Measurements from ENCODE around the gene ING5.
A peak's percentile ranks its signal among the peaks of the same experiment; 100 is the strongest.

ING5 gene

DNA sequence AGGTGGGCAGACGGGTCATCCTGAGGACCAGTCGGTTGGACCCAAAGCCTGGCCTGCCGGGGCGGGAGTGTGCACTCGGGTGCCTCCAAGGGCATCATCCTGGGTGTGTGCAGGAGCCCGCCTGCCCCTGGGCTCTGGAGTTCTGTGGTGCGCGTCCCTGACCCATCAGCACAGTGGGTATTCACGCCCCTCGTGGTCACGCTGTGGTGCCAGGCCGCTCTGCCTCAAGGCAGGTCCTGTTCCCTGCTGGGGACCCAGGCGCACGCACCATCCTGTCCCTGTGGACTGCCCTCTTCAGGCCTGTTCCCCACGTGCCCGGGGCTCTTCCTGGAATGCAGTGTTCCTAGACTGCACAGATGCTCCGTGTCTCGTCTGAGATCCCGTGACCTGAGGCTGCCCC, 18.3 kb downstream of the ING5 start:
- no peak for DNase-seq

DNA sequence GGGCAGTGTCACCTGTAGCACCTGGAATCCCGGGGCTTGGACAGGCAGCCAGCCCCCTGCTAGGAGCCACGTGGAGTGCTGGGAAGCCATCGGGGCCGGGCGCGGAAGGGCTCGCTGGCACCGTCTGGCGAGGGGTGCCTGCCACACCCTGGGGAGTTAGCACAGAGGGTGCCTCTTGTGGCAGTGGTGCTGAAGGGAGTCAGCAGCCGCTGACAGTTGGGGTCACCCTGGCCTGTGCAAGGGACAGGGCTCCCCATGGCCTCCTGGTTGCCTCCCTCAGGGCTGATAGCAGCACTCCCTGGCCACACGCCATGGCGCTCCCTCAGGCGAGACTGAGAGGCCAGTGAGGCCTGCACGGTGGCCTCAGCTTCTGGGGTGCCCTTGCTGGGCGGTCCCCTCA, 18.7 kb downstream of the ING5 start:
- no peak for DNase-seq

DNA sequence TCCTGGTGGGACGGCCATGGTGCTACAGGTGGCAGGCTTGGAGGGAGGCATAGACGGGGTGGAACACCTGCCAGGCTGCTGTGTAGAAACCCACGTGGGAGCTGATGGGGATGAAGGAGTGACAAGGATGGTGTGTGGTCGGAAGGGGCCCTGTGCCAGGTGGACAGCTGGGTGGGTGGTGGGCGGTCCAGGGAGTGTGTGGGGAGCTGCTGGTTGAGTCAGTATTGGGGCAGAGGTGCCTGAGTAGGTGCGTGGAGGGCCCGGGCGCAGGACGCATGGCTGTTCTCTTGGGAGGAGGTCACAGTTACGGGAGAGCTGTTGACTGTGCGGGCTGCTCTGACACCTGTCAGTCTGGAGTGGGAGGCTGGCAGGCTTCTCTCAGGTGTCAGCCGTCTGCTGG, 20.0 kb downstream of the ING5 start:
- no peak for DNase-seq

DNA sequence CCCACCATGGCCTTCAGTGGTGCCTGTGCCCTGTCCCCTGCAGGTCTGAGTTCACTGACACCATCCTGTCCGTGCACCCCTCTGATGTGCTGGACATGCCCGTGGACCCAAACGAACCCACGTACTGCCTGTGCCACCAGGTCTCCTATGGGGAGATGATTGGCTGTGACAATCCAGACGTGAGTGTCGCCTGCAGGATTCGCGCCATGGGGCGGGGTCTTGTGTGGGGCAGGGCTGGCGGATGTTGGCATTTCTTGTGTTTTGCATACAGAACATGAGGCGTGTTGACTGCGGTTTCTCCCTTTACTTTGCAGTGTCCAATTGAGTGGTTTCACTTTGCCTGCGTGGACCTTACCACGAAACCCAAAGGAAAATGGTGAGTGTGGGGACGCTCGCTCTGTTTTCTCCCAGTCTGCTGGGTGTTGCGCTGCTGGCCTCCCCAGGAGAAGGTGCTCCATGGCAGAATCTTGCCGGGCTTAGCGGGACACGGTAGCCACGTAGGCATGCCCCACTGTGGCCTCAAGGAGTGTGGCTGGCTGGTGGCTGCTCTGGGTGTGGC, 21.1 kb downstream of the ING5 start:
- no peak for DNase-seq

DNA sequence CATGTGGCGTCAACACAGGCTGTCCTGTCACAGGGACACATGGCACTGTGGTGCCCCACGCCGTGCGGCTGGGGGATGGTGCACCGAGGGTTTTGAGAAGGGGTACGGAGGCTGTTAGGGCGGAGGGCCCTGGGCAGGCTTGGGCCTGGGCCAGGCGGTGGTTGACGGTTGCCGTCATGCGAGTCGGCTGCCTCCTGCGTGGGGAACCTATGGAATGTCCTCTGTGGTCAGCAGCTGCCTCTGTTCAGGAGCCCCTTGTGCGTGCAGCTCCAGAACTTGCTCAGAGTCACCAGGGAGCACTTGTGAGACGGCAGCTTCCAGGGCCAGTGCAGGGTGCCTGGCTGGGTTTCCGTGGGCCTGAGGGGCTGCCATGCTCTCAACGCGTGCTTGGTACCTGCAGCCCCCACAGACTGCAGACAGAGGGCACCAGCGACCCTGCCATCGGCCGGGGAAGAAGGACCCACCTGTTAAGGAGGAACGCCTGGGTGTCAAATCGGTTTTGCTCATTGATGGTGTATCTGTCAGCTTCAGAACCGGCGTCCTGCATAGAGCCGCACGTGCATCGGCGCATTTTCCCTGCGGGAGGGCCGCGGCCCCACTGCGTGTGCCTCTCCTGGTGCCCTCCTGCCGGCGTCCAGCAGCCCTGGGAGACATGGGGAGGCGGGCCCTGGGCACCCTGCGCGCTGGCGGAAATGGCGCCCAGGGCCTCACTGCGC, 22.6 kb downstream of the ING5 start:
- peak; percentile 46 for DNase-seq

DNA sequence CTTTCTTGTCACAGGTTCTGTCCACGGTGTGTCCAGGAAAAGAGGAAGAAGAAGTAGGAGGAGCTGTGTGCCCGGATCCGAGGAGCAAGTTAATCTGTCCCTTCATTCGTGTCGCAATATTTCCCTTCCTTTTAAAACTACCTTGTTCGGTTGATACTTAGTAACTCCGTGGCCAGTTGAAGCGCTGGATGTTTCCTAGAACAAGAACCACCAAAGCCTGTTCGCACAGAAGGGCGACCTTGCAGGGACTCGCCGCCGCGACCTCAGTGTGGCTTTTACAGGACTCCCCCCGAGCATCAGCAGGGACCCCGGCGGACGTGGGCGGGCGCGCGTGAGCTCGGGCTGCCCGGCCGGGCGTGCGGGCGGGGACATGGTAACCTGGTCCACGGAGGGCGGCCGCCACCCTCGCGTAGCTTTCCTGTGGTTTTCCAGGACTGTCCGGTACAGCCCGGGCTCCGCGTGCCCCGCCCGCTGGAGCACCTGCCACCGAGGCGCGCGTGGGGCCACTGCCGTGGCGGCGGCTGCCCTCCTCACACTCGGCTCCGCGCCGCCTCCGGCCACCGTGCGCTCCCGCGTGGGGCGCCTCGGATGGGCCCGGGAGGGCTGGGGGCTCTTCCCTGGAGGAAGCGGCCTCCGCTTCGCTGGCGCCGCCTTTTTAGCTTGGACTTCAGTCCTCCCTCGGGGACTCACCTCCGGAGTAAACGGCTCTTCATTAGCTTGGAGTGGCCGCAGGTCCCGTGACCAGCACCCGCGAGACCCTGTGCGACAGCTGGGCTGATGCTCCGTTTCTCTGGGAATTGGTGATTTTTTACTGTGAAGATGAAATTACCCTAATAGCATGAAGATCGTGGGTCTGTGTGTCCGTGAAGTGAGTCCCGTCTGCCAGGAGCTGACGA, 23.4 kb downstream of the ING5 start:
- no peak for DNase-seq

DNA sequence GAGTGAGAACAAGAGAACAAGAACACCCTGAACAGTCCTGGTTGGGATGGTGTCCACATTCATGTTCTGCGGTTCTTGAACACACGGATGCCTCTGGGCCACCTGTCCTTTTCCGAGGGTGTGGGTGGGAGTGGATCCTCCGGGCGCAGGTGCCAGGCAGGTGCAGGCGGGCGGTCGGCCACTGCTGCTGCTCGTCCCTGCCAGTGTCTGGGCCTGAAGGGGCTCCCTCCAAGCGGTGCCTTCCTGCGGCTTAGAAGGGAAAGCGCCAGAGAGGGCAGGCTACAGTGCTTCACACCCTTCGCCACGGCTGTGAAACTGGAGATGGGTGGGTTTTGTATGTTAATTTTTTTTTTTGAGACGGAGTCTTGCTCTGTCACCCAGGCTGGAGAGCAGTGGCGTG, 24.6 kb downstream of the ING5 start:
- DNase-seq, result no peak

DNA sequence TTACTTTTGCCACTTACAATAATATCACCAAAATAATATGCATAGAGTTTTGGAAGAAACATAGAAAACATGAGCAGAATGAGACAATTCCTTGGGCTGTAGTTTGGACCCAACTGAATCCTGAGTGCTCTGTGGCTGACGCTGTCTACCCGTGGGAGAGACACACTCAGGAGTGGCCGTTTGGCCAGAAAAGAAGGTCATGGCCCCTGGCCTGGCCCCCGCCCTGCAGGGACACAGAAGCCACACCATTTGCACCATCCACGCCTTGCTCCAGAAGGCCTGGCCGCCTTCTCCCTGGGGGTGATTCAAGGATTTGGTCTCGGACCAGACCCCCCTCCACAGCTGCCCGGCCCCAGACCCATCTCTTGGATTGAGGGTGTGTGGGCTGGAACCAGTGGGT, 26.2 kb downstream of the ING5 start:
- no peak for DNase-seq

DNA sequence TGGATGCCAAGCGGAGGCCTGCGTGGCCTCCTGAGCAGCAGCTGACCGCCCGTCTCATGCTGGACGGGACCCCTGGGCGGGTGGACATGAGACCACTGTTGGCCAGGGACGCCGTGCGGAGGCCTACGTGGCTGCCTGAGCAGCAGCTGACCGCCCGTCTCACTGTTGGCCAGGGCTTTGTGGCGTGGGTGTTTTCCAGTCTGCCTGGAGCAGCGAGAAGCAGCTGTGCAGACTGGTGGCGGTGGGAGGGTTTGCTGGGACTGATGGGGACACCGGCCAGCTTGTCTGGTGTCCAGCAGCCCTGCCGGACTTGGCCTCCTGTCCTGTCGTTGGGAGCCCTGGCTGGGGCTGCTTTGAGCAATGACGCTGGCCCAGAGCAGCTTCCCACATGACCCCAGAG, 26.8 kb downstream of the ING5 start:
- no peak for DNase-seq

DNA sequence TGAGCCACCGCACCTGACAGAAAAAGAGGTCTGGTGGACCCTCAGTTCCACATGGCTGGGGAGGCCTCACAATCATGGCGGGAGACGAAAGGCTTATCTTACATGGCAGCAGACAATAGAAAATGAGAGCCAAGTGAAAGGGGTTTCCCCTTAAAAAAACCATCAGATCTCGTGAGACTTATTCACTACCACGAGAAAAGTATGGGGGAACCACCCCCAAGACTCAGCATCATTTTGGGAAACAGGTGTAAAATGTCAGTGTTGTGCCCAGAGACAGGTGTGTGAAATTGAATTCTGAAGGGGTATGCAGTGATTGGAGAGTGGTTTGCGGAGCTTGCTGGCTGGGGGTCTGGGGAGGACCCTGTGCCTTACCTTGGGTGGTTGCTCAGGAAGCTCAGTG, 28.0 kb downstream of the ING5 start:
- no peak for DNase-seq

DNA sequence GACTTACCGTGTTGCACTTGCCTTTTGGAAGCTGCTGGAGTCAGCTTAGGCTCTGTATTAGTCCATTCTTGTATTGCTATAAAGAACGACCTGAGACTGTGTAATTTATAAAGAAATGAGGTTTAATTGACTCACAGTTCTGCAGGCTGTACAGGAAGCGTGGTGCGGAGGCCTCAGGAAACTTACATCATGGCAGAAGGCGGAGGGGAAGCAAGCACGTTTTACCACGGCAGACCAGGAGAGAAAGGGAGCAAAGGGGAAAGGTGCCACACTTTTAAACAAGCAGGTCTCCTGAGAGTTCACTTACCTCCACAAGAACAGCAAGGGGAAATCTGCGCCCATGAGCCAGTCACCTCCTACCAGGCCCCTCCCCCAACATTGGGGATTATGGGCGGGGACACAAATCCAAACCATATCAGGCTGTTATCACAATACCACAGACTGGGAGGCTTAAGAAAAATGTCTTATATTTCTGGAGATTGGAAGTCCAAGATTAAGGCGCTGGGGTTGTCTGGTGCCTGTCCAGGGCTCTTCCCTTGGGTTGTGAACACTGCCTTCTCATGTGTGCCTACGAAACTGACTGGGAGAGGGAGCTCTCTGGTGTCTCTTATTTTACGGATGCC, 28.9 kb downstream of the ING5 start:
- no peak for DNase-seq

DNA sequence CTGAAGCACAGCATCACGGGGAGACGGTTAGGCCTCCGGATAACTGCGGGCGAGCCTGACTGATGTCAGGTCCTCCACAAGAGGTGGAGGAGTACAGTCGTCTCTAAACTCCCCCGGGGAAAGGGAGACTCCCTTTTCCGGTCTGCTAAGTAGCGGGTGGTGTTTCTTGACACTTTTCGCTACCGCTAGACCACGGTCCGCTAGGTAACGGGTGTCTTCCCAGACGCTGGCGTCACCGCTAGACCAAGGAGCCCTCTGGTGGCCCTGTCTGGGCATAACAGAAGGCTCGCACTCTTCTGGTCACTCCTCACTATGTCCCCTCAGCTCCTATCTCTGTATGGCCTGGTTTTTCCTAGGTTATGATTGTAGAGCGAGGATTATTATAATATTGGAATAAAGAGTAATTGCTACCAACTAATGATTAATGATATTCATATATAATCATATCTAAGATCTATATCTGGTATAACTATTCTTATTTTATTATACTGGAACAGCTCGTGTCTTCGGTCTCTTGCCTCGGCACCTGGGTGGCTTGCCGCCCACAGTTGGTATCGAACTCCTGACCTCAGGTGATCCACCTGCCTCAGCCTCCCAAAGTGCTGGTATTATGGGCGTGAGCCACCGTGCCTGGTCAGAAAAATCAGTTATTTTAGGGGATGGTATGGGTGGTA, 30.8 kb downstream of the ING5 start:
- DNase-seq, result peak; percentile 71

DNA sequence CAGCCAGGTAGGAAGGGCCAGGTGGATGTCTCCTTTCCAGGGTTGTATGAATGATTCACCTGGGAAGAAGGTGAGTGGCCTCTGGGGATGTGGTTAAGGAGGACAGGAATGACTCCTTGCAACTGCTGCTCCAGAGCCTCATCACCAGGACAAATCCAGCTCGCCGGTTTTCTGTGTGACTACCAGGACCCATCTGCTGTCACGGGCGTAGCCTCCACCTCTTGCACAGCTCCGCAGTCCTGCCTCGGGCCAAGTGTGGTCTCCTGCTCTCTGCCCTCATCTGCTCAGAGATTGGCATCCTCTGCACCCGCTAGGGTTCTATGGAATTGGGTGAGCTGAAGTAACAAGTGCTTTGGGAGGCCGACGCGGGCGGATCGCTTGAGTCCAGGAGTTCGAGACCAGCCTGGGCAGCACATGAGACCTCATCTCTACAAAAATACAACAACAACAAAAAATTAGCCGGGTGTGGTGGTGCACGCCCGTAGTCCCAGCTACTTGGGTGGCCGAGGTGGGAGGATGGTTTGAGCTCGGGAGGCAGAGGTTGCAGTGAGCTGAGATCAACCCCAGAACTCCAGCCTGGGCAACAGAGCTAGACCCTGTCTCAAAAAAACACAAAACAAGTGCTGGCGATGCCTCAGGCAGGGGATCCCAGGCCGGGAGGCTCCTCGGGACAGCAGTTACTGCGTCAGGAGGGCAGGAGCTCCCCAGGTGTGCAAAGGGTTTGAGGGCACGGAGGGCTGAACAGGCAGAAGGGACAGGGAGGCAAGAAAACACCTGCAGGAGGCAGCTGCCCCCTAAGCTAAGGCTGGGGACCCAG, 31.8 kb downstream of the ING5 start:
- DNase-seq, result no peak

DNA sequence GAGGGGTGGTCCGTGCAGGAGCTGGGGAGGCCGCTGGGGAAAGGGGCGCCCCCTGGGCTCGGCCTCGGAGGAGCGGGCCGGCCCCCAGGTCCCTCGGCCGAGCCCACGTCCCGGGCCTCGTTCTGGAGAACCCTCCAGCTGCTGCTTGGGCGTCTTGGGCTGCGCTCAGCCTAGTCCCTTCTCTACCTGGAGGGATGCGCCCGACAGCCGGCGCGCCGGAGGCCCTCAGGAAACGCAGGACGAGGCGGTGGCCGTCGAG, 32.3 kb downstream of the ING5 start:
- DNase-seq, result no peak

DNA sequence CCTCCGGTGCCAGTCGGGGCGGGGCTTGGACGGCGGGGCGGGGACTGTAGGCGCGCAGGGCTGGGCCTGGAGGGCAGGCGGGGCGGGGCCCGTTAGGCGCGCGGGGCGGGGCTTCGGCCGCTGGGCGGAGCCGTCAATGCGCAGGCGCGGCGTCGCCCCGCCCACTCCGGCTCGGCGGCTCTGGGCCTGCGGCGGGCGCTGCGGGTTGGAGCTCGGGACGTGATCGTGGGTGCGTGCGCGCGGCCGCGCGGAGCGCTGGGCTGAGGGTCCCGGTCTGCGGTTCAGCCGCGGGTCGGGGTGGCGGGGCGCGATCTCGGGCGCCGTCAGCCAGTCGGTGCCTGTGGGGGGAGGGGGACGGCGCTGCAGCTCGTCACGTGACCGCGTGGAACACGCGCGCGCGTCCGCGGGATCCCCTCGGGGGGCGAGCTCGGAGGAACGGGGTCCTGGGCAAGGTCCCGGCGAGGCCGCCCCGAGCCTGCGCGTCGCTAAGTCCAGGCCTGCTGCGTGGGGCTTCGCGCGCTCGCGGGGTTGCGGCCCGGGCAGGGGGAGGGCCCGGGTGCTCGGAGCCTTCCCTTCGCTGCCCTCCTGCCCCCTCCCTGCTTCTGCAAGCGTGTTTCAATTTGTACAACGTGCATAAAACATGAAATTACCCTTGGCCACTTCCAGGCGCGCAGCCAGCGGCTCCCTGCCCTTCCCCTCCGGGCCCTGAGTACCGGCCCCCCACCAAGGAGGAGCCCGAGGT, 32.8 kb downstream of the ING5 start, which contains the start of gene D2HGDH:
D2HGDH (plus strand) TSS at position 164 of the 742 bp plus-strand sequence. CDS start 595 bp downstream, outside the sequence.
- DNase-seq, result peak; percentile 95

DNA sequence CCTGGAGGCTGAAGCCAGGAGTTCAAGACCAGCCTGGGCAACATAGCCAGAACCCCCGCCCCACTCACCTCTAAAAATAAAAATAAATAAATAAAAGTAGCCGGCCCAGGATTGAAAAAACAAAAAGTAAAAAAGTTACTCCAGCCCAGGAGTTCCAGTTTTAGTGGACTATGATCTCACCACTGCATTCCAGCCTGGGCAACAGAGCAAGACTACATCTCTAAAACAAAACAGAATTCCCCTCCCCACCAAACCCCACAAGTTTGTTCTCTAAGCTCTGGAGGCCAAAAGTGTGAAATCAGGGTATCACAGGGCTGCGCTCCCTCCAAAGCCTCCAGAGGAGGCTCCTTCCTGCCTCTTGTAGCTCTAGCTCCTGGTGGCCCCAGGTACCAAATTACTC, 34.3 kb downstream of the ING5 start:
- DNase-seq, result no peak

DNA sequence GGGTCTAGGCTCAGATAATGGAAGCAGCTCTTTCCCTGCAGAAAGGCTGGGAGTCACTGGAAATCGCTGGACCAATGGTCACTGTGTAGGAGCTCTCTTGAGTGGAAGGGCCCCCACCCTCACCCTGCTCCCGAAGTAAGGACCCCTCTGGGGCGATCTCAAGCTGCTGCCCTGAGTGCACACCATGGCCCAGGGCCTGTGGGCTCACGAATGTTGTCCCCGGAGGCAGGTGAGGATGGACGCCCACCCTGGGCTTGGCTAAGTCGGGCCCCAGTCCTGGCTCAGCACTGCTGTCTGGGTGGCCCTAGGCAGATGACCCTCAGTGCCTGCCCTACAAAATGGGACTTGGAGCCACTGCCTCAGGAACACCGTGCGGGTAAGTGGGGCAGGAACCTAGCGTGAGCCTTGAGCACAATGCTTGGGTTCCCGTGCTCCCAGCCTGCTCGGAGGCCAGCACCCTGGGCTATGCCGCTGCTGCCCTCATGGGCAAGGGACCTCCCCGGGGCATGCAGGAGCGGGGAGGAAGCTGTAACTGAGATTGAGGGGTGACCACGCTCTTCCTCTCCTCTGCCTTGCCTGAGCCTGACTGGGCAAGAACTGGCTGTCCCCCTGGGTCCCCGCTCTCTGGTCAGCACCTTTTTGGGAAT, 36.3 kb downstream of the ING5 start:
- DNase-seq, result no peak

DNA sequence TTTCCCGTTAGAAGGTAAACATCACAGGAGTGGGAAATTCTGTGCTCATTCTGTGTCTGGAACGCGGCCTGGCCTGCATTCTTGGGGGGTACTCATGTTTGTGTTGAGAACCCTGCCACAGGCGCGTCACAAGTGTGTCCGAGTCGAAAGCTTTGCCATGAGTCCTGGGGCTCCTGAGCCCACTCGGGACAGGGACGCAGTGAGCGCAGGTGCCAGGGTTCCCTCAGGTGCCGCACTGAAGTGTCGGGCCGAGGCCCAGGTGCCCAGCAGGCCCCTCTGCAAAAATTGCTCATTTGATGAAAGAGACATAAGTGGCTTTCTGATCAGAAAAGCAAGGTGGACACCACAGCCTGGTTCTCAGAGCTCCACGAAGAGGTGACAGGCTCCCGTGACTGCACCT, 37.3 kb downstream of the ING5 start:
- DNase-seq, result no peak

DNA sequence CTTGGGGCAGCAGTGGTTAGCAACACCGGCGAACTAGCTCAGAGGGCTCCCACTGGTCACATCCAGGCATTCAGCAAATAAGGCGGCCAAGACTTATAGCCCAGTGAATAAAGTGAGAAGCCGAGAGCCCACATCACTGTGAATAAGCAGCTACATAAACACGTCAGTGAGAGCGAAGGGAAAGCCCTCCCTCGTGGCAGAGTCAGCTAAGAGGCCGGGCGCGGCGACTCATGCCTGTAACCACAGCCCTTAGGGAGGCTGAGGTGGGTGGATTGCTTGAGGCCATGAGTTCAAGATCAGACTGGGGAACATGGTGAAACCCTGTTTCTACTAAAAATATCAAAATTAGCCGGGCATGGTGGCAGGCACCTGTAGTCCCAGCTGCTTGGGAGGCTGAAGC, 37.8 kb downstream of the ING5 start:
- DNase-seq, result peak; percentile 42

DNA sequence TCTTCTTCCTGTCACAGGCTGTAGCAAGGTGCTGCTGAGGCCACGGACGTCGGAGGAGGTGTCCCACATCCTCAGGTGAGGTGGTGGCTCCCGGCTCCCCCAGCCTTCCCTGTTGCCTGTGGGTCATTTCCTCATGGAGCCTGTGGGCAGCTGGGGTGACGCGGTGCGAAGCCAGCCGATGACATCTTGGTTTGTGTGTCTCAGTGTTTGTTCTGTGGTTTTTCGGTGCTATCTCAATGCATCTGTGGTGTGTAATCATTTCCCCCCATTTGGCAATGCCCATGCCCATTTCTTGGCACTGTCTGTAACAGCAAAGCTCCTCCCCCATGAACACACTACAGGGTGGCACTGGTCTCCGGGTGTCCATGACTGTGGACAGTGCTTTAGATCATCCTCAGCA, 39.2 kb downstream of the ING5 start:
- peak; percentile 45 for DNase-seq

DNA sequence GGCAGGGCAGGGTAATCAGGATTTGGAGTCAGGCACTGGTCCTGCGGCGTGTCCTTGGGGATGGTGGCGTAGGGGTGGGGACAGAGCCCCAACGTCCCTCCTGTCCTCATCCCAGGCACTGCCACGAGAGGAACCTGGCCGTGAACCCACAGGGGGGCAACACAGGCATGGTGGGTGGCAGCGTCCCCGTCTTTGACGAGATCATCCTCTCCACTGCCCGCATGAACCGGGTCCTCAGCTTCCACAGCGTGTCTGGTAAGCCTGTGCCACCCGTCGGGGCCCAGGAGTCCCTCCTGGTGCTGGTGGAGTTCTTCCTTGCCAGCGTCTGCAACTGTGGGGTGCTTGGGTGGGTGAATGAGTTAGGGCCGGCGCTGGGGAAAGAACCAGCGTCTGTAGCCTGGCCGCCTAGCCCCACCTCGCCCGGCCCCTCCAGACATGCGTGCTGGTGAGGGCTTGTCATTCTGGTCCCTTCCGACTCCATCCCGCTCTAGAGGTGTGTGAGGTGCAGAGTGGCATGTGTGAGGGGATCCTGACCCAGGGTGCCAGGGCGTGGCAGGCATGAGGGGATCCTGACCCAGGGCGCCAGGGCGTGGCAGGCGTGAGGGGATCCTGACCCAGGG, 40.6 kb downstream of the ING5 start:
- no peak for DNase-seq

Data from activated T-cell treated with anti-CD3 and anti-CD28 coated beads, Interleukin-2, amount 50 U/mL, for 1 hour (primary cell).